Omental fat pad (tissue), 4 donors: Measurements from ENCODE around the gene ATP6V0E2. TPM values are rescaled to one million over a fixed set of nuclear protein-coding genes. Genes with fewer than 3 reads are reported as not detected.

Source experiments
- ATAC-seq: fragments of 150-250 bp; one replicate; pipeline ENCODE4 v1.9.1; 2016; ENCODE audit warnings: mild to moderate bottlenecking, moderate library complexity; ENCODE audit not compliant: low FRiP score
- DNase-seq: peaks from one replicate; pipeline ENCODE4 v3.0.0-alpha.2; 2019; ENCODE audit warnings: low spot score
- total RNA-seq, 4 donors: library from RNA; depleted of rRNA; stranded (reverse); fragments of >200 nt; gene quantifications; one replicate each; pipeline ENCODE4 v1.1.0, GENCODE V29; 2016
- TF ChIP-seq, protein P1 (sequence below), 3 donors: fragments of 450-650 bp; IDR thresholded peaks; one replicate each; pipeline ENCODE4 v1.5.1; 2016 to 2017; ENCODE audit warnings: antibody characterized with exemption in 3 of 3, mild to moderate bottlenecking in 3 of 3, moderate library complexity in 2 of 3

The ATP6V0E2 gene
- total RNA-seq, 4 donors from 2014 or later: 7.1 to 21.2 (median 11.1) TPM

DNA sequence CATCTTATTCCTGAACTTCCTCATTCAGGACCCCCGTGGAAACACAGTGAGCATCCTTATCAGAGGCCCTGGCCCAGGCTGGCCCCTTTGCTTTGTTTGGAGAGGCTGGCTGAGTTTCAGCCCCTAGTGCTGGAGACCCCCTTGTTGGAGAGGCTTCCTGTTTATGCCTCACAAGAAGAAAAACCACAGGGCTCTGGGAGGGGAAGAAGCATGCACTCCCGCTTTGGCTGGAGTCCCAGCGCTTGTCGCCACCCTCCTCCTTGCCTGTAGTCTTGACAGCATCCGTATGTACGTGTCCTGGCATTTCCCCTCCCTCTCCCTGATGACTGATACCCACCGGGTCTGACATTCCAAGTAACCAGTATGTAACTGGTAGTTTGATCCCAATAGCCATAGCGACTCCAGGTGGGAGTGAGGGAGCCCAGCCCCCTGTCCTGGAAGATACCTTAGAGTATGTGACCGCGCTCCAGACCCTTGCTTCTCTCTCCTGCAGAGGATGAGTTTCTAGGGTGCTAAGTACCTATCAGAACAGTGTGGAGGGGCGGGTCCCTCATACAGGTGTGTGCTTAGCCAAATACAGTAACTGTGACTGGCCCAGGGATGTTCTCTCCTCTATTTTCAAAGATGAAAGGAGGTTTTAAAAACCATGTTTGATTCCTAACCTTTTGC is 6.9 kb upstream of the ATP6V0E2 start:
- TF ChIP-seq, protein P1, sequence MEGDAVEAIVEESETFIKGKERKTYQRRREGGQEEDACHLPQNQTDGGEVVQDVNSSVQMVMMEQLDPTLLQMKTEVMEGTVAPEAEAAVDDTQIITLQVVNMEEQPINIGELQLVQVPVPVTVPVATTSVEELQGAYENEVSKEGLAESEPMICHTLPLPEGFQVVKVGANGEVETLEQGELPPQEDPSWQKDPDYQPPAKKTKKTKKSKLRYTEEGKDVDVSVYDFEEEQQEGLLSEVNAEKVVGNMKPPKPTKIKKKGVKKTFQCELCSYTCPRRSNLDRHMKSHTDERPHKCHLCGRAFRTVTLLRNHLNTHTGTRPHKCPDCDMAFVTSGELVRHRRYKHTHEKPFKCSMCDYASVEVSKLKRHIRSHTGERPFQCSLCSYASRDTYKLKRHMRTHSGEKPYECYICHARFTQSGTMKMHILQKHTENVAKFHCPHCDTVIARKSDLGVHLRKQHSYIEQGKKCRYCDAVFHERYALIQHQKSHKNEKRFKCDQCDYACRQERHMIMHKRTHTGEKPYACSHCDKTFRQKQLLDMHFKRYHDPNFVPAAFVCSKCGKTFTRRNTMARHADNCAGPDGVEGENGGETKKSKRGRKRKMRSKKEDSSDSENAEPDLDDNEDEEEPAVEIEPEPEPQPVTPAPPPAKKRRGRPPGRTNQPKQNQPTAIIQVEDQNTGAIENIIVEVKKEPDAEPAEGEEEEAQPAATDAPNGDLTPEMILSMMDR (IDR thresholded peaks at IDR 0.05): no peak
- peak; percentile 20 for DNase-seq
- no peak for ATAC-seq

DNA sequence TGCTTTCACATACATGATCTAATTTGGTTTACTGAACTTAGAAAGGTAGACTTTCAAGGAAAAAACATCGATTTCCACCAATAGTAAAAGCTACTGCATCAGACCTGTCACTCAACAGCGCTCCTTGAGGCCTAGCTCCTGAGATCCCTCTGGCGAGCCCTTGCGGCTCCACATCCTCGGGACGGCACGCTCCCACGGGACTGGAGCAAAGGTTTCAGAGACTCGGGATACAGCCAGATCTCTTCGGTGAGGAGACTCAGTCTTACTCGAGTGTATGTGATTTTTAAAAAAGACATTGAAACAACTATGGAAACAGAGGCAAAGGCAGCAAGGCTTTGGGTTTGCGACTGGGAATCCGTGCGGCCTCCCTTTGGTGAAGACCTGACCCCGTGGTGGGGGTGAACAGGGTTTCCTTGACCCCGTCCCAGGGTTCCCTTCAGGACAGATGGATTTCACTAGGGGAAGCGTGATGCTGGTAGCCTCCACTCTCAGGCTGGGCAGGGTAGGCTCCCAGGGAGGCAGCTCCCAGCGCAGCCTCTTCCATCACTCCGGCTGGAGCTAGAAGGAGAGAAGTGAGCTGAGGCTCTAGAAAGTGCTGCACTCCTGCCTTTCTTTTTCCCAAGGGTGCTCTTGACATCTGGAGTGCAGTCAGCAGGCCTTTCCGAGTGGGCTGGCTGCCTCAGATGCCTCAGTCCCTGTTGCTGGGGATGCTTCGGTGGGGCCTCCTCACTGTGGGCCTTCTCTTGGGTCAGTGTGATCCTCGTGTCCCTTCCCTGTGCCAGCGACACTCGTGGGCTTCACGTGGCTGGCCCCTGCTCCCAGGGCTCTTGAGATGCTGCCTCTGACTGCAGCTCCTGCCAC is 5.8 kb upstream of the ATP6V0E2 start:
- TF ChIP-seq, protein P1 (IDR thresholded peaks at IDR 0.05): no peak
- ATAC-seq: no peak
- no peak for DNase-seq

DNA sequence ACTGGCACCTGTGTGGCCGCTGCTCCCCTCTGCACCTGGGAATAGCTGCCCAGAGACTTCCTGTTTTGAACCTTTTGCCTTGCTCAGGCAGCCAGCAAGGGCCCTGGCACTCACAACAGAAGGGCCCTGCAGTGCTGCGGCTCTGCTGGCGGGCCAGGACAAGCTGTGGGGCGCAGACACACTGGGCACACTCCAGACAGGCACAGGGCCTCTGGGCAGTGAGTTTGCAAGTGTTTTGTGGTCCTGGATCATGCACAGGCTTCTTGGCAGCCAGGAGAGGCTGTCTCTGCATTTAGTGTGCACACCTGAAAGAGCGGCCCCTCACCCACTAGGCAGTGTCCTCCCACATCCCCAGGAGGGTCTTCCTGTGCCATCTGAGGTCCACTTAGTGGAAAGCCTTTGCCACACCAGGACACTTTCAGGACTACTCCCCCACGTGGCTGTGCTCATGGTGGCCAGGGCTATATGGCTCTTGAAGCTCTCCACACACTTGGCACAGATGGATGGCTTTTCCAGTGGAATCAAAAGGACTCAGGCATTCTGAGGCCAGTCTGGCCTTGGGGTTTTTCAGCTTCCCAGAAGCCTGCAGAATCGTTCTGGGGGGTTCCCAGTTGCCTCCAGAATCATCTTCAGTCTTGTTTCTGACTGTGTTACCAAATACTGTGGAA is 5.0 kb upstream of the ATP6V0E2 start:
- TF ChIP-seq, protein P1 (IDR thresholded peaks at IDR 0.05): no peak
- no peak for ATAC-seq
- DNase-seq: peak; percentile 14

DNA sequence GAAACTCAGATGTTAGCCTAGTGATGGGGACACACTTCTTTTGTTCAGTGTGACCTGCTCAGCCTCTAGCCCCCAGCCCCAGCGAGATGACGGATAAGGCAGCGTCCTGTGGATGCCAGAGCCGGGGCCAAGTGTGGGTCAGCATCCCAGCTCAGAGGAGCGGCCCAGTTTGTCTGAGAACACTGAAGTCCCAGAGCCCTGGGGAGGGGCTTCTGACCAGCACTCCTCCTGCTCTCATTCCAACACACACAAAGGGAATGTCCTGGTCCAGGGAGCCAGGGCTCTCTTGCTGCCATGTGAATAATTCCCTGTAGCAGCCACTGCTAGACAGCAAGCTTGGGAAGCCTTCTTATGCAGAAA is 4.5 kb upstream of the ATP6V0E2 start:
- DNase-seq (peak; percentile 9), ATAC-seq (no peak)
- TF ChIP-seq, protein P1 (IDR thresholded peaks at IDR 0.05): no peak

DNA sequence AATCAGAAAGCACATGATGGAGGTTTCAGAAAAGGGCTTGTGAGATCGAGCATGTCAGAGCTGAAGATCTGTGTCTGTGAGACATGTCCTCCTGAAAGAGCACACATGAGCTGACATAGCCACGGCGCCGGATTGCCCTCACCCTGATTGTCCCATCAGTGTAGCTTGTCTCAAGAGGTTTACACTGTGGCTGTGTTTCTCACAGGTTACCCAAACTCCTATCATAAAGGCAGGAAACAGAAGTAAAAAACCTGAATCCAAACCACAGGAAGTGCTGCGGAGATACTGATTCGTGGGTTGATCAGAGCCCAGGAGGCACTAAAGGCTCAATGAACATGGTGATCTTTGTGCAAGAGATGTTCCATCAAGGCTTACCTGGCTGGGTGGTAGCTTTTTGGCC is 3.9 kb upstream of the ATP6V0E2 start:
- no peak for ATAC-seq
- DNase-seq: no peak
- TF ChIP-seq, protein P1 (IDR thresholded peaks at IDR 0.05): no peak

DNA sequence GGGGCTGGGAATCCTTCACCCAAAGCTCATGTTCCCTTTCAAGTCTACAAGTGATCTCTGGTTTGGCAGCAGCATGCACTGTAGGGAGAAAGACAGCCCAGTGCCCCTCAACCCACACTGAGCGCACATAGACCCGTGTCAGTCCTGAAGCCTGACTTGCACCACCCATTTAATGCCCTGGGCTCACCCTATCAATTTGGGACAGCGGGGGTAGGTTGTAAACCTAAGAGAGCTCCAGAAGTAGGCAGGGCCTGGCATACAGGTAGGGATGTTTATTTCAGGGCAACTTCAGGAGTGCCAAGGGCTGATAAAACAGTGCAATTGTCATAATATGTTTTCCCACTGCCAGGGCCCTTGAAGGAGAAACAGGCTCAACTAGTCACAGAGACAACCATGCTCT is 3.5 kb upstream of the ATP6V0E2 start:
- no peak for ATAC-seq
- DNase-seq: no peak
- TF ChIP-seq, protein P1 (IDR thresholded peaks at IDR 0.05): no peak
